ENCODE results near the gene TSBP1. TPM values are rescaled to one million over a fixed set of nuclear protein-coding genes. Genes with fewer than 3 reads are reported as not detected.

TSBP1 gene
- total and polyA plus RNA-seq, 2 of the 13 experiments (the other 11 are each of a cell fraction or from before 2014, with no cell fraction given): not detected

DNA sequence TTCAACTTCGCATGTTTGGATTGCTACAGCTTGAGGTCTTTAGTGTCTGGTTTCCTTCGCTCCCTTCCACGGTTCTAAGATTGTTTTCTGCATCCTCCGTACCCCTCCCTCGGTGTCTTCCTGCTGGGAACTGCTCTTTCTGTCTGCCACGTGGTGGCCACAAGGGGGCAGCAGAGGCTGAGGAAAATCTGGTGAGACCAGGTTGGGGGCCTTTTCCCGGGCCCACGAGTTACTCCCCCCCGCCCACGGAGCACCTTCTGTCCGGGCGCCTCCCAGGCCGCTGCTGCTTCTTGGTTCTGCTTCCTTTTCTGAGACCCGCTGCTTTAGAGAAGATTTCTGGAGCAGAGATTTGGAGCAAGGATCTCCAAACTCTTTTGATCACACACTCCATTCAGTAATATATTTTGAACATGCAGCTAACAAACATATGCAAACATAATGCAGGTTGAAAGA, 126.7 kb downstream of the TSBP1 start (continued):
- TF ChIP-seq, protein P1, sequence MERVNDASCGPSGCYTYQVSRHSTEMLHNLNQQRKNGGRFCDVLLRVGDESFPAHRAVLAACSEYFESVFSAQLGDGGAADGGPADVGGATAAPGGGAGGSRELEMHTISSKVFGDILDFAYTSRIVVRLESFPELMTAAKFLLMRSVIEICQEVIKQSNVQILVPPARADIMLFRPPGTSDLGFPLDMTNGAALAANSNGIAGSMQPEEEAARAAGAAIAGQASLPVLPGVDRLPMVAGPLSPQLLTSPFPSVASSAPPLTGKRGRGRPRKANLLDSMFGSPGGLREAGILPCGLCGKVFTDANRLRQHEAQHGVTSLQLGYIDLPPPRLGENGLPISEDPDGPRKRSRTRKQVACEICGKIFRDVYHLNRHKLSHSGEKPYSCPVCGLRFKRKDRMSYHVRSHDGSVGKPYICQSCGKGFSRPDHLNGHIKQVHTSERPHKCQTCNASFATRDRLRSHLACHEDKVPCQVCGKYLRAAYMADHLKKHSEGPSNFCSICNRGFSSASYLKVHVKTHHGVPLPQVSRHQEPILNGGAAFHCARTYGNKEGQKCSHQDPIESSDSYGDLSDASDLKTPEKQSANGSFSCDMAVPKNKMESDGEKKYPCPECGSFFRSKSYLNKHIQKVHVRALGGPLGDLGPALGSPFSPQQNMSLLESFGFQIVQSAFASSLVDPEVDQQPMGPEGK (CRISPR knock-in tag; IDR thresholded peaks at IDR 0.05): peak; percentile 98
- TF ChIP-seq XRCC5 (optimal IDR thresholded peaks at IDR 0.05; ENCODE audit: low read length): peak; percentile 79
- peak; percentile 19; the same call in 1 of the 2 replicates for TF ChIP-seq SAP130 (CRISPR knock-in tag; IDR thresholded peaks at IDR 0.05; ENCODE audit: low read depth)
- TF ChIP-seq, protein P2, sequence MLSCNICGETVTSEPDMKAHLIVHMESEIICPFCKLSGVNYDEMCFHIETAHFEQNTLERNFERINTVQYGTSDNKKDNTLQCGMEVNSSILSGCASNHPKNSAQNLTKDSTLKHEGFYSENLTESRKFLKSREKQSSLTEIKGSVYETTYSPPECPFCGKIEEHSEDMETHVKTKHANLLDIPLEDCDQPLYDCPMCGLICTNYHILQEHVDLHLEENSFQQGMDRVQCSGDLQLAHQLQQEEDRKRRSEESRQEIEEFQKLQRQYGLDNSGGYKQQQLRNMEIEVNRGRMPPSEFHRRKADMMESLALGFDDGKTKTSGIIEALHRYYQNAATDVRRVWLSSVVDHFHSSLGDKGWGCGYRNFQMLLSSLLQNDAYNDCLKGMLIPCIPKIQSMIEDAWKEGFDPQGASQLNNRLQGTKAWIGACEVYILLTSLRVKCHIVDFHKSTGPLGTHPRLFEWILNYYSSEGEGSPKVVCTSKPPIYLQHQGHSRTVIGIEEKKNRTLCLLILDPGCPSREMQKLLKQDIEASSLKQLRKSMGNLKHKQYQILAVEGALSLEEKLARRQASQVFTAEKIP (CRISPR knock-in tag; IDR thresholded peaks at IDR 0.05; ENCODE audit: borderline replicate concordance): no peak
- TF ChIP-seq, protein P3, sequence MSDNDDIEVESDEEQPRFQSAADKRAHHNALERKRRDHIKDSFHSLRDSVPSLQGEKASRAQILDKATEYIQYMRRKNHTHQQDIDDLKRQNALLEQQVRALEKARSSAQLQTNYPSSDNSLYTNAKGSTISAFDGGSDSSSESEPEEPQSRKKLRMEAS (IDR thresholded peaks at IDR 0.05): peak; percentile 29; the same call in 1 of the 2 replicates
- 0 out of 2 replicates have a peak, but pooled peaks have one; percentile 15 for TF ChIP-seq ZNF574 (CRISPR knock-in tag; IDR thresholded peaks at IDR 0.05)
- peak; percentile 77 for TF ChIP-seq STAG1 (CRISPR knock-in tag; IDR thresholded peaks at IDR 0.05)
- no peak for TF ChIP-seq FOXC1 (CRISPR knock-in tag; IDR thresholded peaks at IDR 0.05; ENCODE audit: borderline replicate concordance)
- no peak for TF ChIP-seq ZNF644 (CRISPR knock-in tag; IDR thresholded peaks at IDR 0.05; ENCODE audit: low read depth)
- no peak for TF ChIP-seq ZNF878 (CRISPR knock-in tag; IDR thresholded peaks at IDR 0.05)
- no peak for TF ChIP-seq SNRNP70 (IDR thresholded peaks at IDR 0.05; ENCODE audit: low read depth, low read length)
- TF ChIP-seq MYC (CRISPR knock-in tag; IDR thresholded peaks at IDR 0.05; ENCODE audit: borderline replicate concordance): peak; percentile 41; the same call in 1 of the 2 replicates
- TF ChIP-seq ZBTB7B (CRISPR knock-in tag; IDR thresholded peaks at IDR 0.05): no peak
- TF ChIP-seq, protein P4, sequence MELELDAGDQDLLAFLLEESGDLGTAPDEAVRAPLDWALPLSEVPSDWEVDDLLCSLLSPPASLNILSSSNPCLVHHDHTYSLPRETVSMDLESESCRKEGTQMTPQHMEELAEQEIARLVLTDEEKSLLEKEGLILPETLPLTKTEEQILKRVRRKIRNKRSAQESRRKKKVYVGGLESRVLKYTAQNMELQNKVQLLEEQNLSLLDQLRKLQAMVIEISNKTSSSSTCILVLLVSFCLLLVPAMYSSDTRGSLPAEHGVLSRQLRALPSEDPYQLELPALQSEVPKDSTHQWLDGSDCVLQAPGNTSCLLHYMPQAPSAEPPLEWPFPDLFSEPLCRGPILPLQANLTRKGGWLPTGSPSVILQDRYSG (CRISPR knock-in tag; IDR thresholded peaks at IDR 0.05): no peak
- 0 out of 2 replicates have a peak, but pooled peaks have one; percentile 29 for TF ChIP-seq HOXA5 (CRISPR knock-in tag; IDR thresholded peaks at IDR 0.05)

Measured in HepG2 (cell line).